ENCODE data around the gene AMOT.
A peak's percentile ranks its signal among the peaks of the same experiment; 100 is the strongest.
"Not testable (repeated sequence)": the region's sequence is repeated elsewhere in the genome, so short reads cannot be mapped to it uniquely, and the experiment has no call there.

The AMOT gene

GRCh38 chrX:112840382-112841113 is at the start of gene AMOT:
Gene AMOT, minus strand, starts transcription at chrX:112840831. Its CDS starts 17,705 bp downstream, at chrX:112823126.
- DNase-seq, result peak; percentile 79

- no peak for DNase-seq
Observed at GRCh38 chrX:112889400-112889799, 48.8 kb upstream of the AMOT start.

GRCh38 chrX:112888916-112889315 is 48.3 kb upstream of the AMOT start:
- no peak for DNase-seq

- no peak for DNase-seq
Observed at GRCh38 chrX:112877771-112878173, 37.1 kb upstream of the AMOT start.

GRCh38 chrX:112874614-112875013 is 34.0 kb upstream of the AMOT start:
- DNase-seq, result no peak

- no peak for DNase-seq
Observed at GRCh38 chrX:112874175-112874574, 33.5 kb upstream of the AMOT start.

- no peak for DNase-seq
Observed at GRCh38 chrX:112868586-112868985, 28.0 kb upstream of the AMOT start.

GRCh38 chrX:112867570-112867969 is 26.9 kb upstream of the AMOT start:
- no peak for DNase-seq

- no peak for DNase-seq
Observed at GRCh38 chrX:112866175-112866574, 25.5 kb upstream of the AMOT start.

GRCh38 chrX:112865464-112866025 is 24.9 kb upstream of the AMOT start:
- DNase-seq, result no peak

- DNase-seq, result no peak
Observed at GRCh38 chrX:112863850-112864249, 23.2 kb upstream of the AMOT start.

- DNase-seq, result no peak
Observed at GRCh38 chrX:112857478-112857878, 16.8 kb upstream of the AMOT start.

- DNase-seq, result not testable (repeated sequence)
Observed at GRCh38 chrX:112854901-112855300, 14.3 kb upstream of the AMOT start.

GRCh38 chrX:112852851-112853250 is 12.2 kb upstream of the AMOT start:
- DNase-seq, result no peak

GRCh38 chrX:112851806-112852205 is 11.2 kb upstream of the AMOT start:
- DNase-seq, result no peak

- DNase-seq, result no peak
Observed at GRCh38 chrX:112851161-112851779, 10.6 kb upstream of the AMOT start.

GRCh38 chrX:112849016-112849415 is 8.4 kb upstream of the AMOT start:
- DNase-seq, result no peak

- no peak for DNase-seq
Observed at GRCh38 chrX:112846782-112847181, 6.2 kb upstream of the AMOT start.

GRCh38 chrX:112846187-112846586 is 5.6 kb upstream of the AMOT start:
- DNase-seq, result no peak

GRCh38 chrX:112844250-112844649 is 3.6 kb upstream of the AMOT start:
- DNase-seq, result no peak

GRCh38 chrX:112841820-112842157 is 1.2 kb upstream of the AMOT start:
- no peak for DNase-seq

- DNase-seq, result peak; percentile 67
Observed at GRCh38 chrX:112841114-112841819, 636 bp upstream of the AMOT start.

GRCh38 chrX:112839856-112840255 is 775 bp downstream of the AMOT start:
- no peak for DNase-seq

- DNase-seq, result no peak
Observed at GRCh38 chrX:112837531-112837930, 3.1 kb downstream of the AMOT start.

All from NCI-H1694 (cell line).